ENCODE measurements around the gene ZDHHC18.
A peak's percentile ranks its signal among the peaks of the same experiment; 100 is the strongest.
"Not testable (repeated sequence)": the region's sequence is repeated elsewhere in the genome, so short reads cannot be mapped to it uniquely, and the experiment has no call there.

The ZDHHC18 gene

GRCh38 chr1:26833432-26834405 lies 7.2 kb downstream of the ZDHHC18 start:
- peak; percentile 69 to 75 for DNase-seq (ENCODE audit: low read depth in 2 of 2)

DNA sequence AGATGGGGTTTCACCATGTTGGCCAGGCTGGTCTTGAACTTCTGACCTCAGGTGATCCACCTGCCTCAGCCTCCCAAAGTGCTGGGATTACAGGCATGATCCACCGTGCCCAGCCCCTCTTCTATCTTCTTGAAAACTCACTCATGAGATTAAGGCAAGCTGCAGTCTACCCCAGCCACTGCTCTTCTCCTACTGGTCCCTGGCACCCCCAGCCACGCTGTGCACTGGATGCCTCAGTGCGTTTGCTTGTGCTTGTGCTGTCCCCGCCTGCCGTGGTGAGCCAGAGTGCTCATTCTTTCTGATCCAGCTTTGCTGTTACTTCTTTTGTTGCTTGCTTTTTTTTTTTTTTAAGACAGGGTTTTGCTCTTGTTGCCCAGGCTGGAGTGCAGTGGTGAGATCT lies 11.2 kb downstream of the ZDHHC18 start:
- not testable (repeated sequence) for DNase-seq (ENCODE audit: low read depth in 2 of 2)

DNA sequence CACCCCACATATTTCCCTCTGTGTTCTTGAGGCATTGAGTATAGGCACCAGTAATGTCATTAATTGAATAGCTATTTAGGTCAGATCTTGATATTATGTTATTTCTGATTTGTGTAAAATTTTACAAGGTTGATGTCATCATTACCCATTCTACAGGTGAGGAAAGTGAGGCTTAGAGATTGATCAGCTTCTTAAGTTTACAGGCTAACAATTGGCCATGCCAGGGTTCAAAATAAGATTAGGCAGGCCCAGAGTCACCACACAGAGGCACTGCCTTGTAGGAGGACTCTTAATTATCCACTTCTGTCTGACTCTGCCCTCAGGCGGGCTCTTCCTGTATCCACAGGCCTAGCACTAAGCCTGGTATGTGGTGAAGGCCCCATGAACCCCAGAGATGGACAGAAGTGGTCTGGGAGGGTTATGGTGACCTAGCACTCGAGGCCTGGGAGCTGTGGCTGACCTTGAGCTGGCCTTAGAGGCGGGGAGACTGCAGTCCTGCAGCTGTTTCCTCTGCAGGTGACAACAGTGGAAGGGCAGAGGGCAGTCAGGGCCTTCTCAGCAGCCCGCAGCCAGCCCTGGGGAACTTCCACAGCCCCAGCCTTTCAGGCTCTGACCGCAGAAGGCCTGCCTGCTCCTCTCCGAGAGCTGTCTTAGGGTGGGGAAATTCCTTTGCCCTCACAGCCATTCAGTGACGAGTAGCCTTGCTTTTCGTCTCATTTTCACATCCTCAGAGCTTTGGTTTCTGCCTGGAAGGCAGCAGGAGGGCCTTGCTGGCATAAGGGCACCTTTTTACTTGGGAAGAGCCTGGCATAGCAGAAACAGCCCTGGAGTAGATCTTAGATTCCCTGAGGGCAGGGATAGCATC lies 12.2 kb downstream of the ZDHHC18 start:
- peak in 1 of 2 donors; percentile 38 for DNase-seq (ENCODE audit: low read depth in 2 of 2)

GRCh38 chr1:26839339-26839722 lies 12.8 kb downstream of the ZDHHC18 start:
- no peak for DNase-seq (ENCODE audit: low read depth in 2 of 2)

DNA sequence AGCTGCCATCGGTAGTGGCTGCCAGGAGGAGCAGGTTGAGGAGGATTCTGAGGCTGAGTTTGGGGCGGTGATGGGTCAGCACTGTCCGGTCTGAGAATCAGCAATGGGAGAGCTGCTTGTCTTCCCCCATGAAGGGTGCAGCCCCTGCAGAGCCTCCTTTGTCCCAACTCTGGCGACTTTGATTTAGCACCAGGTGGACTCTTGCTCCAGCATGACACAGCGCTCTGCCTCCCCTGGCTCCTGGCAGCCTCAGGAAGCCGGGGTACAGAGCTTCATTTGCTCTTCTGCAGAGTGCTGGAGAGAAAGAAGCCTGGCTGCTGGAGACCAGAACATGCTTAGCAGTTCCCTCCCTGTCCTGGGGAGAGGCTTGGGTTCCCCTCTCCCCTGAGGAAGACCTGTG lies 13.3 kb downstream of the ZDHHC18 start:
- no peak for DNase-seq (ENCODE audit: low read depth in 2 of 2)

DNA sequence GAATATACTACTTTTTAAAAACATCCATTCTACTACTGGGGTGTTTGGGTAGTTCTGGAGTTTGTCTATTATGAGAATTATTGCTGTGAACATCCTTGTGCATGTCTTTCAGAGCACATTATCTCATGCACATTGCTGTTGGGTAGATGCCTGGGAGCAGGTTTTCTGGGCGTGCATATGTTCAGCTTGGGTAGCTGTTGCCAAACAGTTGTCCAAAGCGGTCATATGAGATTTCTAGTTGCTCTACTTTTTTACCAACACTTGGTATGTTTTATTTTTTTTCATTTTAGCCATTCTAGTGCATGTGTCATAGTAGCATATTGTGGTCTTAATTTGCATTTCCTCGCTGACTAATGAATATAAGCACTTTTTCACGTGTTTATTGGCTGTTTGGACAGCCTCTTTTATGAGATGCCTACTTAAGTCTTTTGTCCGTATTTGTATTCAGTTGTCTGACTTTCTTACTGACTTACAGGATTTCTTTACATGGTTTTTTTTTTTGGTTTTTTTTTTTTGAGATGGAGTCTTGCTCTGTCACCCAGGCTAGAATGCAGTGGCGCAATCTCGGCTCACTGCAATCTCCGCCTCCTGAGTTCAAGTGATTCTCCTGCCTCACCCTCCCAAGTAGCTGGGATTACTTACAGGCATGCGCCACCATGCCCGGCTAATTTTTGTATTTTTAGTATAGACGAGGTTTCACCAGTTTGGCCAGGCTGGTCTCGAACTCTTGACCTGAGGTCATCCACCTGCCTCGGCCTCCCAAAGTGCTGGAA lies 18.1 kb downstream of the ZDHHC18 start:
- DNase-seq (ENCODE audit: low read depth in 2 of 2): no peak

GRCh38 chr1:26847826-26848225 lies 21.3 kb downstream of the ZDHHC18 start:
- not testable (repeated sequence) for DNase-seq (ENCODE audit: low read depth in 2 of 2)

GRCh38 chr1:26848499-26848898 lies 22.0 kb downstream of the ZDHHC18 start:
- DNase-seq (ENCODE audit: low read depth in 2 of 2): no peak

- DNase-seq (ENCODE audit: low read depth in 2 of 2): no peak
These were observed 22.7 kb downstream of the ZDHHC18 start for GRCh38 chr1:26848941-26849774.

GRCh38 chr1:26851106-26851684 lies 24.7 kb downstream of the ZDHHC18 start:
- DNase-seq (ENCODE audit: low read depth in 2 of 2): no peak

DNA sequence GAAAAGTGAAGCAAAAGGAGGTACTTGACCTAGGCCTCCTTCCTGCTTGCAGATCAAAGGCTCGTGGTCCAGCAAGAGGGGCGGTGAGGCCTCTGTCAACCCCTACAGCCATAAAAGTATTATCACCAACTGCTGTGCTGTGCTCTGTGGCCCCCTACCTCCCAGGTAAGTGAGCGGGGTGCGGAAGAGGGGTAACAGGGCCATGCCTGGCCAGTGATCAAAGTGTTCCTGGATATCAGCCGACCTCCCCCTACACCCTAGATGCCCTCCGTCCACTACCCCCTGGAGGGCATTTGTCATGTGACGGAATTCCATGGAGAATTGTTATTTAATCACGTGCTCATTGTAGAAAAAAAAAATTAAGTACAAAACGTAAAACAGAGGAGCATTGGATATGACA lies 26.2 kb downstream of the ZDHHC18 start:
- DNase-seq (ENCODE audit: low read depth in 2 of 2): no peak

DNA sequence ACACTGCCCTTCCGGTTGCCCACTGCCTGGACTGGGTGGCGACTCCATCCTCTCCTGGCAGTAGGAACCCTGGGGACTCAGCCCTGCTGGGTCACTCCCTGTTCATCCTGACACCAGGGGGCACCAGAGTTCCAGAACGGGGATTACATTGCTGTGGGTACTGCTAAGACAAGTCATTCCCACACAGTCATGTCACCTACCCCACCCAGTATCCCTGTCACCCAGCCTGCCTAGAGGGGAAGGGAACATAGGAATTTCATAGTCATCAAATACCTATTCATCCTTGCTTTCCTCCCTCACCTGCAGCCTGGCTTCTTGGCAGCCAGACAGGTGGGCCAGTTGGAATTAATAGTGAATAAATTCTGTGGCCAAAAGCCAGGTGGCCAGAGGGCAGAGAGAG lies 26.7 kb downstream of the ZDHHC18 start:
- DNase-seq (ENCODE audit: low read depth in 2 of 2): peak; percentile 52 to 70

DNA sequence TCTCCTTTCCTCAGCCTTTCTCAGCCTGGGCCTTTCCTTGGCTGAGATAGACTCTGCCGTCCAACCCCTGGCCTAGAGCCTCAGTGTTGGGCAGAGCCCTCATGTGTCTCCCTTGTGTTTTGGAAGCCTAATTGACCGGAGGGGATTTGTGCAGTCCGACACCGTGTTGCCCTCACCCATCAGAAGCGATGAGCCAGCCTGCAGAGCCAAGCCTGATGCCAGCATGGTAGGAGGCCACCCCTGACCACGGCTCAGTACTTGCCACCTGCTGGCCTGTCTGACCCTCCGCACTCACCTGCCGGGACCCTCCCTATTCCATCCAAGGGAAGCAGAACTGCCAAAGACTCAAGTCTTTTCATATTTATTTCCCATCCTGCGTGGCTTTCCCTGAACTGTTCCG lies 27.1 kb downstream of the ZDHHC18 start:
- DNase-seq (ENCODE audit: low read depth in 2 of 2): no peak

- no peak for DNase-seq (ENCODE audit: low read depth in 2 of 2)
These were observed 28.4 kb downstream of the ZDHHC18 start for GRCh38 chr1:26854906-26855305.

- DNase-seq (ENCODE audit: low read depth in 2 of 2): no peak
These were observed 29.1 kb downstream of the ZDHHC18 start for GRCh38 chr1:26855636-26856035.

- DNase-seq (ENCODE audit: low read depth in 2 of 2): no peak
These were observed 29.7 kb downstream of the ZDHHC18 start for GRCh38 chr1:26856181-26856580.

GRCh38 chr1:26856604-26857469 lies 30.3 kb downstream of the ZDHHC18 start:
- no peak for DNase-seq (ENCODE audit: low read depth in 2 of 2)

- DNase-seq (ENCODE audit: low read depth in 2 of 2): no peak
These were observed 31.1 kb downstream of the ZDHHC18 start for GRCh38 chr1:26857473-26858060.

DNA sequence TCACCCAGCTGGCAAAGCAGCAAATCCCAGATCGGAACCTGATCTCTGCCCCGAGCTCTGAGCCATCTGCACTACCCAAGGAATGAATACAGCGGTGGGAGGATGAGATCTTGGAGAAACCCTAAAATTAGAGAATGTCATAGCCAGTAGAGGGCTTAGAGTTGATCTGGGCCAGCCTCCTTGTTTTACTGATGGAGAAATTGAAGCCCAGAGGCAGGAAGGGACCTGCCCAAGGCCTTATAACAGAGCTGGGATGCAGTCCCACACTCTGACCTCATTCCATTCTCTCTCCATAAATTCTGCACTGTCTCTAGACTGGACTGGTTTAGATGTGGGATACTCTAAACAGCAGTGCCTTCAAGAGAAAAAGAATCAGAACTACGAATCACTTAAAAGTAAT lies 31.7 kb downstream of the ZDHHC18 start:
- no peak for DNase-seq (ENCODE audit: low read depth in 2 of 2)
